Measurements from ENCODE around the gene CACNA1S. TPM values are rescaled to one million over a fixed set of nuclear protein-coding genes. Genes with fewer than 3 reads are reported as not detected.

CACNA1S gene
- total and polyA plus RNA-seq, 12 donors = under 0.01 to 0.07 TPM; not detected in 10

DNA sequence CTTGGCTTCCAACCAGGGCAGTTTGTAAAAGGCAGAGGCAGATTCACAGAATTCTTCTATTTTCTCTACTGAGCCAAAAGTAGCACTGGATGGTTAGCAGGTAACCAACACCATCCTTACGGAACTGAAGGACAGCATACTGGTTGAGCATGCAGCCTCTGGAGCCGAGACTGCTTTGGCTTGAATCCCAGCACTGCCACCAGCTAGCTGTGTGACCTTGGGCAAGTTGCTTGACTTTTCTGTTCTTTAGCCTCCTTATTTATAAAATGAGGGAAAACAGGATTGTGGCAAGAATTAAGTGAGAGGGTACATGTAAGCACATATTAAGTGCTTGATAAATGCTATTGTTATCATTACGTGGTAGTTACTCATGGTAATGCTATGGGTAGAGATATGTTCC lies 19.5 kb downstream of the CACNA1S start:
- H3K27ac ChIP-seq = no peak overlapping the region
- TF ChIP-seq POLR2A (IDR thresholded peaks at IDR 0.05) = no peak
- H3K9me3 ChIP-seq (replicated peaks in 1 of 3) = no peaks in the 10 kb centered on the region
- DNase-seq = no peak
- H3K27me3 ChIP-seq = no peaks in the 10 kb centered on the region
- WGBS, 4 donors = 50 to 63% (median 56%) methylated on average over 3 of the region's 3 CpGs
- H3K36me3 ChIP-seq (replicated peaks in 1 of 2) = no peaks in the 10 kb centered on the region
- H3K4me3 ChIP-seq = no peak overlapping the region
- intact Hi-C loops (cut with DNase I) = no loop called here
- no peaks in the 10 kb centered on the region for H3K4me1 ChIP-seq (replicated peaks in 1 of 2)

DNA sequence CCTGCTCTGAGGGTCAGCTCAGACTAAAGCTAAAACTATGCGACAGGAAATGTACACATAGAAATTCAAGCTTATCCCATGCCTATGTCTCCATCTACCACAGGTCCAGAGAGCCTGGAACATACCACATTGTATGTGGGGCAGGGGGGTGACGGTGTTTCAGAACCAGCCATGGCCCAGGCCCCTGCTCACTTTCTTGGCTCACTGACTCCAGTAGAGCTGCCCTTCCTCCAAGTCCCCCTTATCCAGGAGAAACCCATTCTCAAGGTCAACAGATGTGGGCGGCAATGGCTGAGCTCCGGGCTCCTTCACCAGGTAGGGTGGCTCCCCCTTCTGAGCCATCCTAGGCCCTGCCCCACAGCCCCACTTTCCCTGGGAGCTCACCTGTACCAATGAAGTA lies 21.0 kb downstream of the CACNA1S start:
- intact Hi-C loops (cut with DNase I) = no loop called here
- Histone ChIP-seq H3K27ac (no peak overlapping the region), H3K36me3 (replicated peaks in 1 of 2) (no peaks in the 10 kb centered on the region), H3K4me1 (replicated peaks in 1 of 2) (no peaks in the 10 kb centered on the region), H3K27me3 (no peaks in the 10 kb centered on the region), H3K4me3 (no peak overlapping the region), H3K9me3 (replicated peaks in 1 of 3) (no peaks in the 10 kb centered on the region)
- TF ChIP-seq, protein P1, sequence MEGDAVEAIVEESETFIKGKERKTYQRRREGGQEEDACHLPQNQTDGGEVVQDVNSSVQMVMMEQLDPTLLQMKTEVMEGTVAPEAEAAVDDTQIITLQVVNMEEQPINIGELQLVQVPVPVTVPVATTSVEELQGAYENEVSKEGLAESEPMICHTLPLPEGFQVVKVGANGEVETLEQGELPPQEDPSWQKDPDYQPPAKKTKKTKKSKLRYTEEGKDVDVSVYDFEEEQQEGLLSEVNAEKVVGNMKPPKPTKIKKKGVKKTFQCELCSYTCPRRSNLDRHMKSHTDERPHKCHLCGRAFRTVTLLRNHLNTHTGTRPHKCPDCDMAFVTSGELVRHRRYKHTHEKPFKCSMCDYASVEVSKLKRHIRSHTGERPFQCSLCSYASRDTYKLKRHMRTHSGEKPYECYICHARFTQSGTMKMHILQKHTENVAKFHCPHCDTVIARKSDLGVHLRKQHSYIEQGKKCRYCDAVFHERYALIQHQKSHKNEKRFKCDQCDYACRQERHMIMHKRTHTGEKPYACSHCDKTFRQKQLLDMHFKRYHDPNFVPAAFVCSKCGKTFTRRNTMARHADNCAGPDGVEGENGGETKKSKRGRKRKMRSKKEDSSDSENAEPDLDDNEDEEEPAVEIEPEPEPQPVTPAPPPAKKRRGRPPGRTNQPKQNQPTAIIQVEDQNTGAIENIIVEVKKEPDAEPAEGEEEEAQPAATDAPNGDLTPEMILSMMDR (IDR thresholded peaks at IDR 0.05) = no peak
- TF ChIP-seq POLR2A (IDR thresholded peaks at IDR 0.05) = no peak
- WGBS, 4 donors = 77 to 86% (median 85%) methylated on average over 4 of the region's 4 CpGs
- DNase-seq = no peak

DNA sequence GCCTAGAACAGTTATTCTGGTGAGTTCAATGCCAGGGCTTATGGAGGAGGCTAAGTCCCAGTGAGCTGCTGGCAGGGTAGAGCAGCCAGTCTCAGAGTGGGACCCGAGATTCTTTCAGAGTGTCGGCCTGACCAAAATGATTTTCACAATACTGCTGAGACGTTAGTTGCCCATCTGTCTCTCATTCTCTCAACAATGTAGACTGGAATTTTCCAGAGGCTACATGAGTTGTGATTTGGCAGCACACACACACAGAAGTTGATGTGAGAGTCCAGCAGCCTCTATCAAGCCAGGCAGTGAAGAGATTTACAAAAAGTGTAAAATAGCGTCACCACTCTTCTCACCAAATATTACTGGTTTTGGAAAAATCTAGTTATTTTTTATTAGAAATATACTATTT lies 21.7 kb downstream of the CACNA1S start:
- H3K27me3 ChIP-seq = no peaks in the 10 kb centered on the region
- H3K9me3 ChIP-seq (replicated peaks in 1 of 3) = no peaks in the 10 kb centered on the region
- H3K4me3 ChIP-seq = no peak overlapping the region
- TF ChIP-seq POLR2A (IDR thresholded peaks at IDR 0.05) = no peak
- TF ChIP-seq, protein P1 (IDR thresholded peaks at IDR 0.05) = no peak
- intact Hi-C loops (cut with DNase I) = no loop called here
- 78 to 91% (median 89%) methylated on average over 4 of the region's 4 CpGs for whole genome bisulfite sequencing, 4 donors
- no peak overlapping the region for H3K27ac ChIP-seq
- DNase-seq = no peak
- no peaks in the 10 kb centered on the region for H3K4me1 ChIP-seq (replicated peaks in 1 of 2)
- no peaks in the 10 kb centered on the region for H3K36me3 ChIP-seq (replicated peaks in 1 of 2)

DNA sequence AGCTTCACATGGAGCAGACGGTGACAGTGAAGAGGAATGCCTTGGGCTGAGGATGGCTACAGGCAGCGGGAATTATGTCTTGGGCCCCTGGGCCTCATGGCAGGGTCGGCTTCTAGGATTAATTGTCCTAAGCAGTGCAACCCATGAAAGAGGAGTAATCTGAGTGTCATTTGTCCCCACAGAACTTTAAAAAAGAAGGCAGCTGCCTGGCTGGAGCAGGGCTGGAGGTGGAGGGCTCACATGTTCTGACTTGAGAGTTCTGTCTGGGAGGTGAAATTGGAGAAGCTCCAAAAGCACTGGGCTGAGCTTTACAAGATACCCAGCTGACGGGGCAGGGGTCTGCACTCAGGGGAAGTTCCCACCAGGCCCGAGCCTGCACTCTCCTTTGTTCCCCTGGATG lies 22.6 kb downstream of the CACNA1S start:
- TF ChIP-seq, protein P1 (IDR thresholded peaks at IDR 0.05) = no peak
- no peak for TF ChIP-seq POLR2A (IDR thresholded peaks at IDR 0.05)
- H3K9me3 ChIP-seq (replicated peaks in 1 of 3) = no peaks in the 10 kb centered on the region
- no peak for DNase-seq
- H3K4me3 ChIP-seq = no peak overlapping the region
- WGBS, 4 donors = 85 to 92% (median 90%) methylated on average over 5 of the region's 5 CpGs
- intact Hi-C loops (cut with DNase I) = loop anchor here (5.0 to 10.0 kb wide), 2 partner anchors 98 to 135 kb away; no protein-coding TSS in a partner anchor
- H3K27me3 ChIP-seq = no peaks in the 10 kb centered on the region
- H3K27ac ChIP-seq = no peak overlapping the region
- H3K4me1 ChIP-seq (replicated peaks in 1 of 2) = no peaks in the 10 kb centered on the region
- no peaks in the 10 kb centered on the region for H3K36me3 ChIP-seq (replicated peaks in 1 of 2)

DNA sequence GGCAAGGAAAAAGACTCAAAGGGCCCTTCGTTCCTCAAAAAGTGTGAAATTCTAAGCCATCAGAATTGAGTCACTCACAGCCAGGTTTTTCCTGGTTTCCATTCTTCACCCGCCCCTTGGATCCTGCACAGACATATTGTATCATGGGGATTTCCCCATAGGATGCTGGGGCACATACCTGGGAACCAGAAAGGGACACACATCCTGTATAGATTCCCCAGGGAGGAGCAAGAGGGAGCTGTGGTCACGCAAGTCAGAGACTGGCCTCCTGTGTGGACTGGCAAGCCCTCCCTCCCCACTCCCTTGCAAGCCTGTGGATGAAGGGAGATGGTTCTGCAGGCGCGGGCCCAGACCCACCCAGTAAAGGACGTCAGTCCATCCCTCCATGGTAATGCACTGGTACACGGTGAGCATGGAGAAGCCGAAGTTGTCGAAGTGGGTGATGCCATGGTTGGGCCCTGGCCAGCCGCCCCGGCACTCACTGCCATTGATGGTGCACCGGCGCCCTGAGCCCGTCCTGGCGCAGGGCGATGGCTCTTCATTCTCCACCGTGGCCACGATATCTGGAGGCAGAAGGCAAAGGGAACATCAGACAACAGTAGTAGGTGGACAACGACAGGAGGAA lies 23.2 kb downstream of the CACNA1S start:
- WGBS, 4 donors = 89 to 94% (median 91%) methylated on average over 16 to 19 of the region's 19 CpGs
- no peak overlapping the region for H3K4me3 ChIP-seq
- H3K4me1 ChIP-seq (replicated peaks in 1 of 2) = no peaks in the 10 kb centered on the region
- no peaks in the 10 kb centered on the region for H3K36me3 ChIP-seq (replicated peaks in 1 of 2)
- intact Hi-C loops (cut with DNase I) = loop anchor here (5.0 to 10.0 kb wide), 2 partner anchors 98 to 136 kb away; no protein-coding TSS in a partner anchor
- DNase-seq = no peak
- H3K27me3 ChIP-seq = no peaks in the 10 kb centered on the region
- no peak for TF ChIP-seq POLR2A (IDR thresholded peaks at IDR 0.05)
- no peak overlapping the region for H3K27ac ChIP-seq
- H3K9me3 ChIP-seq (replicated peaks in 1 of 3) = no peaks in the 10 kb centered on the region
